Stimulated activated CD8-positive, alpha-beta memory T cell treated with anti-CD3 and anti-CD28 coated beads, Interleukin-15, amount 100 ng/mL, for 48 hours (primary cell): ENCODE measurements around the gene REV3L.
A peak's percentile ranks its signal among the peaks of the same experiment; 100 is the strongest.
"Not testable (repeated sequence)": the region's sequence is repeated elsewhere in the genome, so short reads cannot be mapped to it uniquely, and the experiment has no call there.

ENCODE experiments used
- DNase-seq, 2 donors: peaks; one replicate each; pipeline ENCODE4 v3.0.0-alpha.2; 2020; ENCODE audit warnings: low read depth in 2 of 2

The REV3L gene

DNA sequence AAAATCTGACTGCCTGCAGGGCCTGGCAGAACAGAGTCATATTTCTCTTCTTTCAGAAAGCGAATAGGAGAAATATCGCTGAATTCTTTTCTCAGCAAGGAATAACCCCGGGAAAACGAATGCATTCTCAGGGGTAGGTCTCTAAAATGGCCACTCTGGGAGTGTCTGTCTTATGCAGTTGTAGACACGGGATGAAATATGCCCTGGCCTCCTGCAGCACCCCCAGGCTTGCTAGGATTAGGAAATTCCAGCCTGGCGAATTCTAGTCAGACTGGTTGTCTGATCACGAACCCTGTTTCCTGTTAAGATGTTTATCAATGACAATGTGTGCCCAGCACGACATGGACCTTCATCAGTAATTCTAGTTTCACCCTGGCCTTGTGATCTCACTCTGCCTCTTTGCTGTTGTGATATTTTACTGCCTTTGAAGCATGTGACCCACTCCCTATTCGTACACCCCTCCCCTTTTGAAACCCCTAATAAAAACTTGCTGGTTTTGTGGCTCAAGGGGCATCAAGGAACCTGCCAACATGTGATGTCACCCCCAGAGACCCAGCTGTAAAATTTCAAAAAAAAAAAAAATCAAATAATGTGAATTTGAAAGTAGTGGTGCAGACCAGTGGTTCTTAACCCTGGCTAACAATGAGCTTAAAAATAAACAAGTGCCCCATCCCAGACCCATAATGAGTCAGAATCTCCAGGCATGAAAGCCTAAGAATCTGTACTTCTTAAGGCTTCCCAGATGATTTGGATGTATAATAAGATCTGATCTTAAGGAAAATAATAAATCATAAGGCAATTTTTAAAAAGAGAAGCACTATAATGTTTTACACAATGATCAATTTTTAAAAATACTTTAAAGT, 181.8 kb downstream of the REV3L start:
- DNase-seq = not testable (repeated sequence)

DNA sequence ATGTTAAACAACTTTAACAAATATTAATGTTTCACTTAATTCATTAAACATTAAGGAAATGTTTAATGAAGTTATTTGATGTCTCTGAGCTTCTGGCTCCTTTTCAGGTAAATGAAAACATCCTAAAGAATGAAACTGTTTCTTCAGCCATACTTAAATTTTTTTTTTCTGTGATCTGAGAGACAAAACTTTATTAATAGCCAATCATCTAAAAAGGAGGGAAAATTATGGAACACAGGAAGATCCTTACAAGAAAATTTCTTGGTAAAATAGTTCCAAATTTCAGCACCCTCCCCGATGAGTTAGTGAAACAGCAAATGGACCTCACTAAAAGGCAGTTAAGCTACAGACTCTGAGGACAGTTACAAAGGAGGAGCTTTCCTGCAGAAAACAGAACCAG, 185.2 kb downstream of the REV3L start:
- no peak for DNase-seq

DNA sequence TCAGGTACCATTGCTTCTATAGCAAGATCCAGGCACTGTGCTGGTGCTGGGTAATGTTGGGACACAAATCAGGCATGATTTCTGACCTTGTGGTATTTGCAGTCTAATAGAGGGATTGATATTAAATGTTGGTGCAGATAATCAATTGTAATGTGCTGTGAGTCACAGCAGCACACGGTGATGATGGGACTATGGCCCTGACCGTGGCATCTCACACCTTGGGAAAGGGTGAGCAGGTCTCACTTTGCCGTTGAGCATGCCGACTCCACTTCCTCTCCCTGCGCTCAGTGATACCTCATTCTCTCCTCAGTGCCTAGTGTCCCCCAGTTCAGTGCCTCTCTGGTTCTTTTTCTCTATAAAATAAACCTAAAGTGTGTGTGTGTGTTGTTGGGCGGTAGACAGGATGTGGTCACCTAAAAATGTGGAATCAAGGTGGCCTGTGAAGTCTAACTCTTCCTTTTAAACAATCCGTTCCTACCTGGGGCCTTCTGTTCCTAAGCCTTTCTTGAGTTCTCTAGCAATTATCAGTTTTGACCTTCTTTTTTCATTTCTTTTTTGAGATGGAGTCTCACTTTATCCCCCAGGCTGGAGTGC, 188.5 kb downstream of the REV3L start:
- DNase-seq = no peak

DNA sequence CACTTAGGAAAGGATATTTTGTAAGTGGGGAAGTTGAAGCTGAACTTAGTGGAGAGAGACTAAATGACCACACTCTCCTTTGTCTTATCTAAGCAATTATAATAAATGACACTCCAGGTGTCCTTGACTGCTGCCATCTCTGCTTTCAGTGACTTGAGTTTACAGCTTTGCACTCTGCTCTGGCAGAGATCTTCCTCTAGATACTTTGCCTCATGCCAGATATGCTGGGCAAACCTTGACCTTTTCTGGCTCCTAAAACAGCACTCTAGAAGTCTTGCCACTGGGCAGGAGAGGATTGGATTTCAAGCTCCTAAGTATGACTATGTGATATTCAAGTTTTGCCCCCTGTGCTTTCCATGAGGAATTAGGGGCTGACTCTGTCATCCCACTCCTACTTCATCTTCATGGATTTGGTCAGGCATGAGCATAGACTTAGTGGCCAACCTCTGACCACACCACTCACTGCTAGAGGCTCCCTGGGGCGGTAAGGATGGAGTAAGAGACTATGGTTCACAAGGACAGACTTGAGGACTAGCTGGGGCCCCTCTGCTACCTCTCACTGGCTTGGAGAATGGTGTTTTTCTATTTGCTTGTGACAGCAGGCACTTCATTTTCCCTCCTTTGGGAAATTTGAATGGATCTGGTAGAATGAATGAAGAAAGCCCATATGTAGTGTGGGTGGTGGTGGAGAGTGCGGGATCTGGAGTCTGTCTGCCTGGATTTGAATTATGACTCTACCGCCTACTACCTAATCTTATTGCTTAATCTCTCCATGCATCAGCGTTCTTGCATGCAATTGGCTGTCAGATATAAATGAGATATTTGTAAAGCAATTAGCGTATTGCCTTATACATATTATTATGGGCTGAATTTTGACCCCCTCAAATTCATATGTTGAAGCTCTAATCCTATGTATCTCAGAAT, 191.4 kb downstream of the REV3L start:
- DNase-seq = no peak

DNA sequence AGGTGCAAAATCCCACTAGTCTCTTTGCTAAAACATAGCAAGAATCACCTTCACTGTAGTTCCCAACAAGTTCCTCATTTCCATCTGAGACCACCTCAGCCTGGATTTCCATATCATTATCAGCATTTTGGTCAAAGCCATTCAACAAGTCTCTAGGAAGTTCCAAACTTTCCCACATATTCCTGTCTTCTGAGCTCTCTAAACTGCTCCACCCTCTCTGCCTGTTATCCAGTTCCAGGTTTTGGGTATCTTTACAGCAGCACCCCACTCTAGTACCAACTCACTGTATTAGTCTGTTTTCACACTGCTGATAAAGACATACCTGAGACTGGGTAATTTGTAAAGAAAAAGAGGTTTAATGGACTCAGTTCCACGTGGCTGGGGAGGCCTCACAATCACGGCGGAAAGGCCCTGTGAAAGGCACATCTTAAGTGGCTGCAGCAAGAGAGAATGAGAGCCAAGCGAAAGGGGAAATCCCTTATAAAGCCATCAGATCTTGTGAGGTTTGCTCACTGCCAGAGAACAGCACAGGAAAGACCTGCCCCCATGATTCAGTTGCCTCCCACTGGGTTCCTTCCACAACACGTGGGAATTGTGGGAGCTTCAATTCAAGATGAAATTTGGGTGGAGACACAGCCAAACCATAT, 192.2 kb downstream of the REV3L start:
- DNase-seq = peak in 1 of 2 donors; percentile 3

DNA sequence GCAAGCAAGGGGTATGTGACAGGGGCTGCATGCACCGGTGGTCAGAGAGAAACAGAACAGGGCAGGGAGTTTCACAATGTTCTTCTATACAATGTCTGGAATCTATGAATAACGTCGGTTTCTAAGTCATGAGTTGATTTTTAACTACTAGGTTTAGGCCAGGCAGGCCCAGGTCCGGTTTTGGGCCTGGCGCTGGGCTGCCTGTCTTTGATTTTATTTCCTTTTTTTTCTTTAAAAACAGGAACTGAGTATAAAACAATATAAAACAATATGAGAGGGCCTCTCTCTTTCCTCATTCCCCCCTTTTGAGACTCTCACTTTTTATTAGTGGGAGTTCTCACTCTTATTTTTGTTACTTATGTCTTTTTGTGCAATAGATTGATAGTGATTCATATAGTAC, 198.7 kb downstream of the REV3L start:
- DNase-seq = not testable (repeated sequence)

DNA sequence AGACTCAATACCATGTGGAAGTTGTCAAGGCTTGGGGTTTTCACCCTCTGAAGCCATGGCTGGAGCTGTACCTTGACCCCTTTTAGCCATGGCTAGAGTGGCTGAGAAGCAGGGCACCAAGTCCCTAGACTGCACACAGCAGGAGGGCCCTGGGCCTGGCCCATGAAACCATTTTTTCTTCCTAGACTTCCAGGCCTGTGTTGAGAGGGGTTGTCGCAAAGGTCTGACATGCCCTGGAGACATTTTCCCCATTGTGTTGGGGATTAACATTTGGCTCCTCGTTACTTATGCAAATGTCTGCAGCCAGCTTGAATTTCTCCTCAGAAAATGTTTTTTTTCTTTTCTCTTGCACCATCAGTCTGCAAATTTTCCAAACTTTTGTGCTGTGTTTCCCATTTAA, 199.3 kb downstream of the REV3L start:
- DNase-seq = no peak

DNA sequence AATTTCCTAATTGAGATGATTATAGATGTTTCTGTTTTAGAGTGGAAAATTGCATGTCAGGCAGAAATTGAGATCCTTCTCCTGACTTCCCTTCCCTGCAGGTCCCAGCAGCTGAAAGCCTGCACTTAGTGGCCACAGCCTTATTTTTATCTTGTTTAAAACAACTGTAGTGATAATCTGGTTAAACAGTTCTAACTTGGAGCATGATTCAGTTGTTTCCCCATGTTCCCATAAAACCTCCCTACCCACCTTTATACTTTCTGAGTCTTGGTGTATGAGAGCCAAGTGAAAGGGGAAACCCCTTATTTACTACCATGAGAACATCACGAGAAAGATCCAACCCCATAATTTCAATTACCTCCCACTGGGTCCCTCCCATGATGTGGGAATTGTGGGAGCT, 200.5 kb downstream of the REV3L start:
- DNase-seq = no peak

DNA sequence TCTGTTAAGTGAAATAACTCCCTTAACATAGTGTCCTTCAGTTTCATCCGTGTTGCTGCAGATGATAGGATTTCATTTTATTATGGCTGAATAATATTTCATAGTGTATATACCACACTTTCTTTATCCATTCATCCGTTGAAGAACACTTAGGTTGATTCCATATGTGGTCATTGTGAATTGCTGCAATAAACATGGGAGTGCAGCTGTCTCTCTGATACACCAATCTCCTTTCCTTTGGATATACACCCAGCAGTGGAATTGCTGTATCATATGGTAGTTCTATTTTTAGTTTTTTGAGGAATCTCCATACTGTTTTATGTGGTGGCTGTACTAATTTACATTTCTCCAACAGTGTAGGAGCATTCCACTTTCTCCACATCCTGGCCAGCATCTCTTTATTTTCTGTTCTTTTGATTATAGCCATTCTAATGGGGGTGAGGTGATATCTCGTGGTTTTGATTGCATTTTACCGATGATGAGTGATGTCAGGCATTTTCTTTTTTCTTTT, 202.5 kb downstream of the REV3L start:
- no peak for DNase-seq

DNA sequence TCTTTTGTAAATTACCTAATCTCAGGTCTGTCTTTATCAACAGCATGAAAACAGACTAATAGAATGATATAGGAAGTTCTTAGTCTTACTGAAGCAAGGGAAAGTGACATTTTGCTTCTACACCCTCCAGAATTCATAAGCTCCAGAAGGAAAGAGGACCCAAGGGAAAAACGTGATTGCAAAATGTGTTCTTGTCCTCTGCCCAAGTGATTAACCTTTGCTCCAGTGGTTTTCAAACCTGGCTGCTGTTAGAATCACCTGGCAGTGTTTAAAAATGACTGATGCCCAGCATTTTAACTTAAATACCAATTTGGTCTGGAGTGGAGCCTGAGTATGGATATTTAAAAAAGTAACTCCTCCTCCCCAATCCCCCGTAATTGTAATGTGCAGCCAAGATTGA, 204.3 kb downstream of the REV3L start:
- DNase-seq = no peak

DNA sequence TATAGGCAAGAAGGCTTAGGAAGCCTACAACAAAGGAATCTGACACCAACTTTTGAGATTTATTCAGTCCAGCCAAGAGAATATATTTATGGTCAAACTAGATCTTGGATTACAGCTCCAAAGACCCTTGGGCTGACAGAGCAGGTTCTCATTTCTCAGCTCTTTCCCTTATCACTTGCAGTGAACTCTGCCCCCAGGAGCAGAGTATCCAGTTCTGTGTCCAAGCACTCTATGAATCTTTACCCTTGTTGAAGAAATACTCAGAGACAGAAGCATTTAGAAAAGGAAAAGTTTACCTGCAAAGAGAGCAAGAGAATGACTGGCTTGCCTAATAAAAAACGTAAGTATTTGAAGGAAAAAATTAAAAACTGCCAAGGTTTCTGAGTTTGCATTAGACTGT, 205.2 kb downstream of the REV3L start:
- DNase-seq = no peak

DNA sequence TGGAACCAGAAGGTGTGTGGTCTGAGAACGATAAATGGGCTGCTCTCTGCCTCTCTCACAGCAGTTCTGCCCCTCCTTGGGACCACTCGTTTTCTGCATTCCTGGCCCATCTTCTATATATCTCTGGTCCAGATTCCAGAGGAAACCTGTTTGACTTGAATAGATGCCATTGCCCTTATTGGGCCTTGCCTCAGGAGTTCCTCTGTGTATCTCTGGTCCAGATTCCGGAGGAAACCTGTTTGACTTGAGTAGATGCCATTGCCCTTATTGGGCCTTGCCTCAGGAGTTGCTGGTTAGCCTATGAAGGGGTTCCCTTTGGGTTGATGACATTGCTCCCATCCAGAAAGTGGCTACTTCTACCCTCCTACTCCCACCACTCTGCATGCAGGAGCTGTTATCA, 206.3 kb downstream of the REV3L start:
- no peak for DNase-seq

DNA sequence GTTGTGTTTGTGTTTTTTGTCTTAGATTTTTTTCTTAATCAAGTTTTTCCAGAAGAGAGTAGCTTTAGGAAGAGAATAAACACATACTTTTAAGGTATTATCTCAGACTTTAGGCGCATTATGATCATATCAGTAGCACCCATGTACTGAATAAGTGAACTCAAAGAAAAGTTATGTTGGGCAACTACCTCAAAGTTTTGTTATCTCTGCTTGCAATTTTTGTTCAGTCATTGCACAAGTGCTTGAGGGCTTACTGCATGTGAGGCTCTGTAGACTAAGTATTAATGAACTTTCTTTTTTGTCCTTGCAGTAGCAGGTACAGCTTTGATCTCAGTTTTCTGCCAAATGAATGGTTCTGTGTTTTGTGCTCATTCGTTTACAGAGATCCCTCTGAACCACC, 206.7 kb downstream of the REV3L start:
- DNase-seq = no peak

DNA sequence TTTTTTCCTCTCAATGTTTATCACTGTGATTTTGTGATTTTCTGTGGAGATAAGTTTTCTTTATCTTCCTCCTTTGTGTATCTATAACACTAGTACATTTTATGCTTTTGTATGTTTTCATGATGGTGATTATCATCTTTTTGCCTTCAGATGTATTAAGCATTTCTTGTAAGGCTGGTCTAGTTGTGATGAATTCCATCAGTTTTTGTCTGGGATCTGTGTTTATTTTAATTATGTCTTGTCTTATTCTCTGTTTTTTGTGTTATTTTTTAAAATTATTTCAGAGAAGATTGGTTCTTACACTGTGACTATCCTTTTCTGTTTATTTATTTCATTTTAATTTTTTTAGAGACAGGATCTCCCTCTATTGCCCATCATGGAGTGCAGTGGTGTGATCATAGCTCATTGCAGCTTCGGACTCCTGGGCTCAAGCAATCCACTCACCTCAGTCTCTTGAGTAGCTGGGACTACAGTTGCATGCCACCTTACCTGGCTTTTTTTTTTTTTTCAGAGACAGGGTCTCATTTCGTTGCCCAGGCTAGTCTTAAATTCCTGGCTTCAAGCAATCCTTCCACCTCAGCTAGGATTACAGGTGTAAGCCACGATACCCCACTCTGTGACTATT, 208.3 kb downstream of the REV3L start:
- no peak for DNase-seq

DNA sequence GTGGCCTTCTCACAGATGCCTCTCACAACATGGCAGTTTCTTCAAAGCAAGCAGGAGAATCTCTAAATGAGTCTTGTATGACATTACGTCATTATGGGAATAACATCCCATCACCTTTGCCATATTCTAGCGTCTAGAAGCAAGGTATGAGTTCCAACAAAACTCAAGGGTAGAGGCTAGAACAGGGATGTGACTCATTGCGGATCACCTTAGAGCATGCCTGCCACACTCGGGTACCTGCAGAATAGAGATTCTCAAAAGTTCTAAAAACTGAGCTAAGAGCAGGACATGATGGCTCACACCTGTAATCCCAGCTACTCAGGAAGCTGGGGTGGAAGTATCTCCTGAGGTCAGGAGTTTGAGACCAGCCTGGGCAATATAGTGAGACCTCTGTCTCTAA, 212.9 kb downstream of the REV3L start:
- DNase-seq = no peak

DNA sequence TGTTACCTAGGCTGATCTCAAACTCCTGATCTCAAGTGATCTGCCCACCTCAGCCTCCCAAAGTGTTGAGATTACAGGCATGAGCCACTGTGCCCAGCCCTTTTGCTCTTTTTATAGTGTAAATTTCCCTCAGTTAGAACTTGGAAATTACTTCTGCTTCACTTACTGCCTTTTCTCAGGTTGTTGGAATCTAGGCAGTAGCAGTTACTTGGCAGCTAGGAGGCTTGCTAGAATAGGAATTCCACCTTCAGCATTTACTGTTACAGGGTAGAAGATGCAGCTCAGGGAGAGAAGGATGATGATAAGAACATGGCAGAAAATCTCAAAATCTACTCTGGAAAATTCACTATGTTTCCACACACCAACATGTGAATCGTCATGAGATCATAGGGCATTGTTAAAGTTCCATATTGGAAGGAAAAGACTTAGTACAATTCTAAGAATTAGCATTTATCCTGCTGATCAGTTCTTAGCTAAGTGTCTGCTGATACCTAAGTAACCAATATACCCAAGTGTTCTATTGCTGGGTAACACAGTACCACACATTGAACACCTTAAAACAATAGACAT, 213.5 kb downstream of the REV3L start:
- DNase-seq = no peak

DNA sequence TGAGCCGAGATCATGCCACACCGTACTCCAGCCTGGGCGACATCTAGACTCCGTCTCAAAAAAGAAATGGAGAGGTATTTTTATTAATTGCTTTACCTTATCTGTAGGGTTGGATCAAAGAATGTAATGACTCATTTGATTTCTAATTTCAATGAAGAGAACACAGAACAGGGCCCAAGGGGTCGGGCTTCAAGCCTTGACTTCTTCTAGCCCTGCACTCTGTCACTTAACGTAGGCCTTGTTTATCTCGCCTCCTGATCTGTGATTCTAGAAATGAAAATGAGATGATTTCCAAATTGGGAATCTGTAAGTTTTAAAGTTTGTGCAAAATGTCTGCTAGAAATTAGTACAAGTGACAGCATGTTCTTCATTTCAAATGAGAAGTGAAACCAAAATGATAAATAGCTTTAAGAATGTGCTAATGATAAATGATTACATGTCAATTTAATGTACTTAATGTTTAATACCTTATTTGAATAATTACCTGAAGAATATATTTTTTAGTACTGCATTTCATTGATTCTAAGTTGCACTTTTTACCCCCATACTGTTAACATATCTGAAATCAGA, 215.2 kb downstream of the REV3L start:
- no peak for DNase-seq

DNA sequence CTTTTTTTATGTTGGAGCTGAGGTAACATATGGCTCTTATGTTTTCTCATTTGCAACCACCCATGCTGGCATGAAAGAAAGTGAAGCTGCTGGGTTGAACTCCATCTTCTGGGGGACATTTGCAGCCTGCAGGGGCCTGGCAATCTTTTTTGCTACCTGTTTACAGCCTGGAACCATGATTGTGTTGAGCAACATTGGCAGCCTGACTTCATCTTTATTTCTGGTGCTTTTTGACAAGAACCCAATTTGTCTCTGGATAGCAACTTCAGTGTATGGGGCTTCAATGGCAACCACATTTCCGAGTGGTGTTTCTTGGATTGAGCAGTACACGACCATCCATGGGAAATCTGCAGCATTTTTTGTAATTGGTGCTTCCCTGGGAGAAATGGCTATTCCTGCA, 216.7 kb downstream of the REV3L start:
- no peak for DNase-seq

DNA sequence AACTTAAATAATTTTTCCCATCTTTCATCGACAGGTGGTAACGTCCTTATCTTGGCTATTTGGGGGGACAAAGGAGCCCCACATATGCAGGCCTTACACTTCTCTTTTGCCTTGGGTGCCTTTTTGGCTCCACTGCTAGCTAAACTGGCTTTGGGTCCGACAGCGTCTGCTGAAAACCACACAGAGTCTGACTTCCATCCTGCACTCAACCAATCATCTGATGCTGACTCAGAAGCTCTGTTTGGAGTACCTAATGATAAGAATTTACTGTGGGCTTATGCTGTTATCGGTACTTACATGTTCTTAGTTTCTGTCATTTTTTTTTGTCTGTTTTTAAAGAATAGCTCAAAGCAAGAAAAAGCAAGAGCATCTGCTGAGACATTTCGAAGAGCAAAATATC, 217.2 kb downstream of the REV3L start:
- no peak for DNase-seq

DNA sequence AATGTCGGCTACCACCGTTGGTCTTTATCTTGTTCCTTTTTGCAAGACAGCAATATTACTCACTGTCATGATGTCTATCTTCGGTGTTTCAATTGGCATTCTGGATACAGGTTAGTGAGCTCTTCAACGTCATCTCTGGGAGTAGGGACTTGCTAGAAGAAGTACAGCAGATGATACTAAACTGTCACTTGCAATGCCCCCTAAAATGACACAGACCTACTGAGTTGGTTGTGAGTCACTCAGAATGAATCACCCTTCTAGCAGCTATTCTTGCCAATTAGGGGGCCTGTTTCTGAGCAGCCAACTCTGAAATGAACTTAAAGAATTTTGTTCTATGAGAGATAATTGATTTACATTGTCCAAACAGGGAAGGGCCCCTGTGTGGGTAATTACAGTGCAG, 219.2 kb downstream of the REV3L start:
- DNase-seq = peak in 1 of 2 donors; percentile 7
